Activated T-cell treated with anti-CD3 and anti-CD28 coated beads, Interleukin-2, amount 50 U/mL, for 4 hours (primary cell): ENCODE data around the gene IP6K3. TPM values are rescaled to one million over a fixed set of nuclear protein-coding genes. Genes with fewer than 3 reads are reported as not detected.
A peak's percentile ranks its signal among the peaks of the same experiment; 100 is the strongest.

Experiments used
- ATAC-seq, 2 donors: fragments of 200-7000 bp; cut with Tn5 transposase; one replicate each; pipeline ENCODE4 v1.10.0; 2021
- DNase-seq: peaks from one replicate; pipeline ENCODE4 v3.0.0-alpha.2; 2020
- H3K27me3 Mint-ChIP-seq: one replicate; pipeline ENCODE4 v1.8.0; 2021; ENCODE audit warnings: low read depth, mixed read lengths
- H3K36me3 Mint-ChIP-seq: one replicate; pipeline ENCODE4 v1.8.0; 2022; ENCODE audit warnings: mixed read lengths; ENCODE audit not compliant: insufficient read depth
- H3K4me1 Mint-ChIP-seq: one replicate; pipeline ENCODE4 v1.8.0; 2021; ENCODE audit warnings: low read depth, mixed read lengths
- H3K4me3 Mint-ChIP-seq: one replicate; pipeline ENCODE4 v1.8.0; 2021; ENCODE audit warnings: mild to moderate bottlenecking, moderate library complexity, mixed read lengths
- H3K9me3 Mint-ChIP-seq: one replicate; pipeline ENCODE4 v1.8.0; 2021; ENCODE audit warnings: mixed read lengths
- total RNA-seq, 3 donors: library from RNA; stranded (reverse); gene quantifications; one replicate each; pipeline ENCODE4 v1.2.1, GENCODE V29; 2021

Gene IP6K3
- total RNA-seq, 3 donors from 2014 or later = not detected

DNA sequence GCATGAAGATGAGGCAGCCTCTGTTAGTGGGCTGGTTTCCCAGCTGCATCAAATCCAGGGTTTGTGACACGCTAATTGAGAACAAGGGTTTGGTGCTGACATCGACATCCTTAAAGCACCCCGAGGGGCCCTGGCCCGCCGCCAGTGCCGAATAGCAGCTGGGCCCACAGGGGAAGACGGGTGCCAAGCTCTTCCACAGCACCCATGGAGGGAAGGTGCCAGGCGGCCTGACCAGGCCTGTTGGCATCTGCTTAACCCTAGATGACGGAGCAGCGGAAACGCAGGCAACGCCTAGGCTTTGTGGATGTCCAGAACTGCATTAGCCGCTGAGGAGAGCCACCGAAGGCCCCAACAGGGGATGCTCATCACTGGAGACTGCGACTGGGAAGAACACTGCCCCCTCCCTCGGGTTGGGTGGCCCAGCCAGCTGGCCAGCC lies 51.2 kb downstream of the IP6K3 start:
- H3K4me3 Mint-ChIP-seq = no peak overlapping the region
- no peaks in the 10 kb centered on the region for H3K27me3 Mint-ChIP-seq
- peaks cover 82% of the 10 kb centered on the region for H3K4me1 Mint-ChIP-seq
- ATAC-seq (no peak), DNase-seq (no peak)
- H3K9me3 Mint-ChIP-seq = no peaks in the 10 kb centered on the region
- peaks cover 38% of the 10 kb centered on the region for H3K36me3 Mint-ChIP-seq

DNA sequence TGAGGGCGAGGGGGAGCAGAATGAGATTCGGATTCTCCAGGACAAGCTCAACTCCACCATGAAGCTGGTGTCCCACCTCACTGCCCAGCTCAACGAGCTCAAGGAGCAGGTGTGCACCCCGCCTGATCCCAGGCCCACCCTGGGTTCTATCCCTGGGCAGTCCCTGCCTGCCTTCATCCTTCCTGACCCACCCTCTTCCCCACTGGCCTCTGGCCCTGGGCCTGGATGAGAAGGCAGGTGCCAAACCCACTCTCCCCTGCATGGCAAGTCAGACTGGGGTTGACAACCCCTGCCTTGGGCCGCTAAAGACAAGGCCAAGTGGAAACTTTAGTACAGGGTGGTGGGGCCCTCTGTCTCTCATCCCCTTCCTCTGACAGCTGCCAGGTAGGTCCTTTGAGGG lies 51.7 kb downstream of the IP6K3 start:
- ATAC-seq (no peak), DNase-seq (no peak)
- Mint-ChIP-seq H3K4me3 (peak overlapping the region; percentile 11), H3K27me3 (no peaks in the 10 kb centered on the region), H3K9me3 (no peaks in the 10 kb centered on the region), H3K36me3 (peaks cover 35% of the 10 kb centered on the region), H3K4me1 (peaks cover 77% of the 10 kb centered on the region)

- no peaks in the 10 kb centered on the region for H3K27me3 Mint-ChIP-seq
- H3K4me3 Mint-ChIP-seq = peak overlapping the region; percentile 11
- H3K4me1 Mint-ChIP-seq = peaks cover 75% of the 10 kb centered on the region
- no peaks in the 10 kb centered on the region for H3K9me3 Mint-ChIP-seq
- DNase-seq (peak; percentile 64), ATAC-seq (peak; percentile 76 to 78)
- peaks cover 35% of the 10 kb centered on the region for H3K36me3 Mint-ChIP-seq
Observed at GRCh38 chr6:33694401-33694931, 52.2 kb downstream of the IP6K3 start.

- no peaks in the 10 kb centered on the region for H3K27me3 Mint-ChIP-seq
- ATAC-seq (no peak), DNase-seq (no peak)
- peaks cover 71% of the 10 kb centered on the region for H3K4me1 Mint-ChIP-seq
- peak overlapping the region; percentile 53 for H3K4me3 Mint-ChIP-seq
- H3K36me3 Mint-ChIP-seq = peaks cover 41% of the 10 kb centered on the region
- H3K9me3 Mint-ChIP-seq = no peaks in the 10 kb centered on the region
Observed at GRCh38 chr6:33693186-33694105, 53.3 kb downstream of the IP6K3 start.

DNA sequence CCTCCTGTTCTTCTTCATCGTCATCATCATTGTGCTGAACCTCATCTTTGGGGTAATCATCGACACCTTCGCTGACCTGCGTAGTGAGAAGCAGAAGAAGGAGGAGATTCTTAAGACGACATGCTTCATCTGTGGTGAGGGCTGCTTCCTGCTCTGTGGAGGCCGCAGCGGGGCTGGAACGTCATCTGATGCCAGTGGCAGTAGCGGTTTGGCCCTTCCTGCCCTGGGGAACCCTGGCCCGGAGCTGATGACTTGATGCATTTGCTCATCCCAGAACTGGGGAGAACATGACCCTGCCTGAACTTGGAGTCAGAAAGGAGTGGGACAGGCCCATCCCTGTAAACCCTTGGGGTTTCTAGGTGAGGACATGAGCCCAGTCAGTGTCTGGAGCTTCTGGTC lies 53.9 kb downstream of the IP6K3 start:
- peak overlapping the region; percentile 53 for H3K4me3 Mint-ChIP-seq
- peaks cover 67% of the 10 kb centered on the region for H3K4me1 Mint-ChIP-seq
- peaks cover 41% of the 10 kb centered on the region for H3K36me3 Mint-ChIP-seq
- no peaks in the 10 kb centered on the region for H3K9me3 Mint-ChIP-seq
- ATAC-seq (peak; percentile 47 to 56), DNase-seq (peak; percentile 43)
- H3K27me3 Mint-ChIP-seq = no peaks in the 10 kb centered on the region

DNA sequence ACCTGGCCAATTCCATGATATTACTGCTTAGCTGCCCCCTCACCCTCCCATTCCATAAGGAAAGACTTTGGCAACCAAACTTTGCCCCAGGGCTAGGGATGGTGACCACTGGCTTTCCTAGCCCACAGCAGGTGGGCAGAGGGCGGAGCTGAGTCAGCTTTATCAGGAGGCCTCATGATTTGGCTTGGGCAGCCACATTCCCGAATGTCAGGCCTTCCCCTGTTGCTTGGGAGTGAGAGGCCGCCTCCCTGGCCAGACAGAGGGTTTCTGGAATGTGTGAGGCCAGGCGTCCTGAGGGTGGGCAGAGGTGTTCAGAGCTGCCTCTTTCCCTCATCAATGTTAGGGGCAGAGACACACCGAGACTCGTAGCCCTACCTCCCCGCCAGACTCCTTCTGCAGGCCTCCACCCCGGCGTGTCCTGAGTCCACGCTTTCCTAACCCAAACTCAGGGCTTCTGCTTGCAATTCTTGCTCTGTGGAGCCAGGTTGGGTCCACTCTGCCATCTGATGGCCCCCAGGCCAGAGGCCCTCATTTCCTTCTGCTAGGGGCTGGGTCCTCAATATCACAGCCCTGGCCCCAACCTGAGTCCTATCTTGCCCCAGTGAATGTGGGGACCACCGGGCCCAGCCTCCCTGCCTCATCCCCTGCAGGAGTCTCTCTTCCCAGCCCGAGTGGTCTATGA lies 54.5 kb downstream of the IP6K3 start:
- H3K27me3 Mint-ChIP-seq = no peaks in the 10 kb centered on the region
- DNase-seq (no peak), ATAC-seq (no peak)
- peak overlapping the region; percentile 53 for H3K4me3 Mint-ChIP-seq
- H3K4me1 Mint-ChIP-seq = peaks cover 62% of the 10 kb centered on the region
- peaks cover 36% of the 10 kb centered on the region for H3K36me3 Mint-ChIP-seq
- no peaks in the 10 kb centered on the region for H3K9me3 Mint-ChIP-seq

- peaks cover 55% of the 10 kb centered on the region for H3K4me1 Mint-ChIP-seq
- ATAC-seq = no peak
- H3K4me3 Mint-ChIP-seq = no peak overlapping the region
- H3K27me3 Mint-ChIP-seq = no peaks in the 10 kb centered on the region
- DNase-seq = no peak
- peaks cover 37% of the 10 kb centered on the region for H3K36me3 Mint-ChIP-seq
- no peaks in the 10 kb centered on the region for H3K9me3 Mint-ChIP-seq
Observed at GRCh38 chr6:33691456-33692077, 55.1 kb downstream of the IP6K3 start.

DNA sequence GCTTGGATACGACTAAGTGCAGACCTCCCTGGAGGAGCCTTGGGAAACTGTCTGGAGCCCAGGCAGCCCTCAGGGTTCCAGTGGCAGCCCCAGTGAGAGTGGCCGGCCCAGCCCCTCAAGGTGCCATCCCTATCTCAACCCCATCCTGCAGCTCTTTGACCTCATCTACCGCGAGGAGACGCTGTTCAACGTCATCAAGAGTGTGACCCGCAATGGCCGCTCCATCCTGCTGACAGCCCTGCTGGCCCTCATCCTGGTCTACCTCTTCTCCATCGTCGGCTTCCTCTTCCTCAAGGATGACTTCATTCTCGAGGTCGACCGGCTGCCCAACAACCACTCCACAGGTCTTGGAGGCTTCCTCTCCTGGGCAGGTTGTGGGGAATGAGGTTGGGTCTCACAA lies 55.9 kb downstream of the IP6K3 start:
- peaks cover 47% of the 10 kb centered on the region for H3K4me1 Mint-ChIP-seq
- ATAC-seq = no peak
- H3K4me3 Mint-ChIP-seq = no peak overlapping the region
- H3K9me3 Mint-ChIP-seq = no peaks in the 10 kb centered on the region
- H3K27me3 Mint-ChIP-seq = no peaks in the 10 kb centered on the region
- DNase-seq = no peak
- H3K36me3 Mint-ChIP-seq = peaks cover 40% of the 10 kb centered on the region

GRCh38 chr6:33689879-33690278 lies 56.8 kb downstream of the IP6K3 start:
- no peak for DNase-seq
- no peak for ATAC-seq
- Mint-ChIP-seq H3K4me3 (no peak overlapping the region), H3K9me3 (no peaks in the 10 kb centered on the region), H3K4me1 (peaks cover 38% of the 10 kb centered on the region), H3K27me3 (no peaks in the 10 kb centered on the region), H3K36me3 (peaks cover 45% of the 10 kb centered on the region)

DNA sequence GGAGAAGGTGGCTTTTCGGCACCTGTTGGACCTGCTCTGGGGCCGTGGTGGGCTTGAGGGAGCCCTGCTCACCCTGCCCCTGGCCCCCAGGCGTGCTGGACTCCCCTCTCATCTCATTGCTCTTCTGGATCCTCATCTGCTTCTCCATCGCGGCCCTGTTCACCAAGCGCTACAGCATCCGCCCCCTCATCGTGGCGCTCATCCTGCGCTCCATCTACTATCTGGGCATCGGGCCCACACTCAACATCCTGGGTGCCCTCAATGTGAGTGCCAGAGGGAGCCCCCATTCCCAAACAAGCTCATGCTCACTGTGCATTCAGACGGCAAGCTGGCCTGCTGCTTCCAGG lies 57.6 kb downstream of the IP6K3 start:
- ATAC-seq (no peak), DNase-seq (no peak)
- Mint-ChIP-seq H3K27me3 (no peaks in the 10 kb centered on the region), H3K4me3 (no peak overlapping the region), H3K4me1 (peaks cover 31% of the 10 kb centered on the region), H3K36me3 (peaks cover 40% of the 10 kb centered on the region), H3K9me3 (no peaks in the 10 kb centered on the region)

DNA sequence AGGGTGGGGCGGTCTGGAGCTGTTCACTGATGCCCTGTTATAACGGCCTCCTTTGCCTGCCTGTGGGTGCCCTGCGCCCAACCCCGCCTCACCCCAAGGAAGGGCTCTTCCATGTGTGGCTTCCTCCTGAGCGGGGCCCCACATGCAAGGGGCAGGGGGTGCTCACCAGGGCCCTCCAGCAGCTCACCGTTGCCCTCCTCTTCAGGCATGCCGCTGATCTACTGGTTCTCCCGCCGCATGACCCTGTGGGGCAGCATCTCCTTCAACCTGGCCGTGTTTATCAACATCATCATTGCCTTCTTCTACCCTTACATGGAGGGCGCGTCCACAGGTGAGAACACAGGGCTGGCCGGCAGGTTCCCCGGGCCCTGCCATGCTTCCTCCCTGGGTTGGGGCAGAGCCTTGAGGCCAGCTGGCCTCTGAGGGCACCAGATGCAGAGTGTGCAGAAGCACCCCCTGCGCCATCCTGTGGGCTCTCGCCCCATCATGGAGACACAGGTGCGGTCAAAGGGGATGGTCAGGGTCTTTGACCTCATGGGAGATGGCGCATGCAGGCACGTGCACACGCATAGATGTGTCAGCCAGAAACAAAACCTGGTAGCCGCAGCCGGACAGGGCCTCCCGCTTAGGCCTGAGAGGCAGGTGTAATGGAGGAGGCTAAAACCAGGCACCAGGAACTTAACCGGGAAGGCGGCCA lies 58.1 kb downstream of the IP6K3 start:
- no peak for ATAC-seq
- no peak for DNase-seq
- Mint-ChIP-seq H3K9me3 (no peaks in the 10 kb centered on the region), H3K4me1 (peaks cover 28% of the 10 kb centered on the region), H3K36me3 (peaks cover 39% of the 10 kb centered on the region), H3K4me3 (no peak overlapping the region), H3K27me3 (no peaks in the 10 kb centered on the region)

DNA sequence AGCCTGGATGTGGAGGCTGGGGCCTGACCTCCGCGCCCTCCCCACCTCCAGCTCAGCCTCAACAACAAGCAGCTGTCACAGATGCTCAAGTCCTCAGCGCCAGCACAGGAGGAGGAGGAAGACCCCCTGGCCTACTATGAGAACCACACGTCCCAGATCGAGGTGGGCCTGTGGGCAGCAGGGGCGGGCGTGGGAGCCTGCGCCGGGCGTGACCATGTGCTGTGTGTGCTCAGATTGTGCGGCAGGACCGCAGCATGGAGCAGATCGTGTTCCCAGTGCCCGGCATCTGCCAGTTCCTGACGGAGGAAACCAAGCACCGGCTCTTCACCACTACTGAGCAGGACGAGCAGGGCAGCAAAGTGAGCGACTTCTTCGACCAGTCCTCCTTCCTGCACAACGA lies 58.7 kb downstream of the IP6K3 start:
- Mint-ChIP-seq H3K4me3 (no peak overlapping the region), H3K9me3 (no peaks in the 10 kb centered on the region), H3K36me3 (peaks cover 43% of the 10 kb centered on the region), H3K27me3 (no peaks in the 10 kb centered on the region), H3K4me1 (peaks cover 28% of the 10 kb centered on the region)
- DNase-seq (no peak), ATAC-seq (no peak)

- Mint-ChIP-seq H3K9me3 (no peaks in the 10 kb centered on the region), H3K36me3 (peaks cover 37% of the 10 kb centered on the region), H3K27me3 (no peaks in the 10 kb centered on the region), H3K4me3 (no peak overlapping the region), H3K4me1 (peaks cover 26% of the 10 kb centered on the region)
- DNase-seq (no peak), ATAC-seq (no peak)
Observed at GRCh38 chr6:33686981-33687975, 59.4 kb downstream of the IP6K3 start.
